Measurements from ENCODE around the gene B4GALT4.
"Not testable (repeated sequence)": the region's sequence is repeated elsewhere in the genome, so short reads cannot be mapped to it uniquely, and the experiment has no call there.

Gene B4GALT4, protein sequence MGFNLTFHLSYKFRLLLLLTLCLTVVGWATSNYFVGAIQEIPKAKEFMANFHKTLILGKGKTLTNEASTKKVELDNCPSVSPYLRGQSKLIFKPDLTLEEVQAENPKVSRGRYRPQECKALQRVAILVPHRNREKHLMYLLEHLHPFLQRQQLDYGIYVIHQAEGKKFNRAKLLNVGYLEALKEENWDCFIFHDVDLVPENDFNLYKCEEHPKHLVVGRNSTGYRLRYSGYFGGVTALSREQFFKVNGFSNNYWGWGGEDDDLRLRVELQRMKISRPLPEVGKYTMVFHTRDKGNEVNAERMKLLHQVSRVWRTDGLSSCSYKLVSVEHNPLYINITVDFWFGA

DNA sequence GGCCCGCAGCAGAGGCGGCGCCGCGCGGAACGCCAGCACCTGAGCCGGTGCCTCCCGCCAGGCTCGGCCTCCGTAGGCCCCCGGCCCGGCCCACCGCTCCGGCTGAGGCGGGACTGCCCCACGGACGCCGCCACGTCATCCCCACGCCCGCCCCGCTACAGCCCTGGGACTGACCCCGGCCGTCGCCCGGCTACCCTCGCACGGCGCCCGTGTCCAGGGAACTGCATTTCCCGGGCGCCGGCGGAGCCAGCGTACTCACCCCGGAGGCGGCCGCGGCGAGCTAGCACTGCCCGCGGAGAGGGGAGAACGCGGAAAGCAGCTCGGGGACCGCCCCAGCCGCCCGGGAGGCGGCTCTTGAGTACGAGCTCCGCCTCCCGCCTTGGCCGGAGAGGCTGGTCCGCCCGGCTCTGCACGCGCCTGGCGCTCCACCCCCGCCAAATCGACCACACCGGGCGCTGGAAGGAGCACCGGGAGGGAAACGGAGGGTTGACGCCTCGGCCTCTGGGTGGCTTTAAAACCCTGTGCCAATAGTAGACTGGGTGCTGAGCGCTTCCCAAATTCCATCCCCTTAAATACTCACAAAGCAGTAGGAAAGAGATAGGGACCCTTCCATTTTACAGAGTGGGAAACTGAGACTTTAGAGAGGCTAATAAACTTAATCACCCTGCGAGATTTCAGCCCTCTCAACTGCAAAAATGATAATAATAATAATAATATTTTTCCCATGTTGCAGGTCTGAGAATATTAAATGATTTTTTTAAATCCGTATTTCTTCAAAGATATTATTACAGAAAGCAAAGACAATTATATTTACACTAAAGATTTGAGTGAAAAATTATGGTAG, at the start of gene B4GALT4:
TSS of gene B4GALT4 (minus strand) at position 288 of the 844 bp plus-strand sequence. CDS start 10,779 bp downstream, outside the sequence.
- peak; percentile 76 for DNase-seq

DNA sequence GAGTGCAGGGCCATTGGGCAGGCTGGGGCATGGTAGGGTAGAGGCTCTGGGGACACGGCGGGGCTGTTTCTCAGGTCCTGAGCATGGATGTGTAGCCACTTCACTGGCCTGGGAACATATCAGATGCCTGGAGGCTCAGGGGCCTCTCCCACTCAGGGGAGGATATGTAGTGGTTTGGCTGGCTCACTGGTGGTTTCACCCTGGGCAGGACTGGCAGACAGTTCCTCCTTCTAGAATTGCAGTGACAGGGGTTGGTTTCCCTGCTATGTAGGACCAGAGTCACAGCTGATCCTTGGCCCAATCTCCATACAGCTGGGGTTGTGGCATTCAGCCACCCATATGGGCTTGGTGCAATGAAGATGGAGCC, 48.7 kb upstream of the B4GALT4 start:
- DNase-seq, result no peak

DNA sequence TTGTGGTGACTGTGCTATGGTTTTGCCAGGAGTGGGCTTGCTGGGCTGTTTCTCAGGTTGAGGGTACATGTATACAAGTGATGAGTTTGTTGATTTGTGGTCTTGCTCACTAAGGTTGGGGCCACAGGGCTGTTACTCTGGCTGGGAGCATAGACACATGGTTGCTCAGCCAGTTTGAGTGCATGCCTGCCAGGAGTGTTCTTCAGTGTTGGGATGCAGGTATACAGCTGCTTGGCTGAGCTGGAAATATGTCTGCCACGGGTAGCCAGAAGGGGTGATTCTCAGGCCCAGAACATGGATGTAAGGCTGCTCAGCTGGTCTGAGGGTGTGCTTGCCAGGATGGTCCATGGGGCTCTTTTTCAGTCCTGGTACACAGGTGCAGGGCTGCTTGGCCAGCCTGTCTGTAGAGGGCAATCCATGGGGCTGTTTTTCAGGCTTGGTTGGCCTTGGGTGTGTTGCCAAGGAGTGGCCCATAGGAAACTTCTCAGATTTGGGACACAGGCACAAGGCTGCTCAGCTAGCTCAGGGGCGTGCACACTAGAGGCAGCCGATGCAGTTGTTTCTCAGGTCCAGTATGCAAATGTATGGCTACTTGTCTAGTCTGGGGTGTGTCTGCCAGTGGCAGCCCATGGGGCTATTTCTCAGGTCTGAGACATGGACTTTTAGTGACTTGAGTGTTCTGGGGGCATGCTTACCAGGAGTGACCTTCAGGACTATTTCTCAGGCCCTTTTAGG, 48.2 kb upstream of the B4GALT4 start:
- DNase-seq, result no peak

DNA sequence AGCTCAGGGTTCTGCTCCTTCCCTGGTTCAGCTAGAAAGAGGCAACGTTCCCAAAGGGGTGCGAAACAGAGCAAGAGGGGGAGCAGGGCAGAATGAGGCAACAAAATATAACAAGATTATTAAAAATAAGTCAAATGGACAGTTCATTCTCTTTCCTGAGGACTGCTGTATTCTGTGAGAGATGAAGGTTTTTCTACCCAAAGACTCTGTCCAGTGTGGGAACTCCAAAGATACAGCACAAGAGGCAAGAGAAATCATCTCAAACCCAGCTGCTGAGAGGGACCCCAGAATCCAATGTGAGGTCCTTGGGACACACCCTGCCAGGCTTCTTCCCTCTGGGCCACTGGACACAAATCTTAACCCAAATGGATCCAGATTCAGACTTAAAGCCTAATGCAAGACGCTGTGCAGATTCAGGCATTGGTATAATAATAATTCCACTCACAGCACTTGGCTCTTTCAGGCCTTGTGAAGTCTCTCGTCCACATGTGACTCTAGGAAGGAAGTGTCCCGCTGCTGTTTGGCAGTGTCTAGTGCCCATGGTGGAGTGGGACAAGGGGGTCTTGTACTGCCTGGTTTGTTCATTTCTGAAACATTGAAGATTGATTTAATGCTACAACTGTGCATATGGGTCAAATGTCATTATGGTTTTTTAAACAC, 39.0 kb upstream of the B4GALT4 start:
- no peak for DNase-seq

DNA sequence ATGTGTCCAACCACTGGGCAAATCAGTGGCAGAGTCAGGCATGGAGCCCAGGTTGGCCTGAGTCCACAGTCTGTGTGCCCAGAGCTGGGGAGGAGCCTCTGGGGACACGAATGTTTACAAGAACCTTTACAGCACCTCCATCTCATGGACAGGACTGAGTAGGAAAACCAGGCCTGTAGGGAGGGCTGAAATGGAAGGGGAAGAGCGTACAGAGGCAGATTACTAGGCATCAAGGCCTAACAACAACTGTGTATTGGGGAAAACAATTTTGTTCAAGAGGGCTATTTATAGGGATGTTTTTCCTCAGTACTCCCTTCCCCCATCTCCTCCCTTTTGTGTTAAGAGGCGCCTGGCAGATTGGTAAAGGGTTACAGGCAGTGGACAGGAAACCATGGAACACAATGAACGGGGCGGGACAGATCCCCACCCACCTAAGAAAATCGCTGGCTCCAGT, 38.5 kb upstream of the B4GALT4 start:
- DNase-seq, result no peak

DNA sequence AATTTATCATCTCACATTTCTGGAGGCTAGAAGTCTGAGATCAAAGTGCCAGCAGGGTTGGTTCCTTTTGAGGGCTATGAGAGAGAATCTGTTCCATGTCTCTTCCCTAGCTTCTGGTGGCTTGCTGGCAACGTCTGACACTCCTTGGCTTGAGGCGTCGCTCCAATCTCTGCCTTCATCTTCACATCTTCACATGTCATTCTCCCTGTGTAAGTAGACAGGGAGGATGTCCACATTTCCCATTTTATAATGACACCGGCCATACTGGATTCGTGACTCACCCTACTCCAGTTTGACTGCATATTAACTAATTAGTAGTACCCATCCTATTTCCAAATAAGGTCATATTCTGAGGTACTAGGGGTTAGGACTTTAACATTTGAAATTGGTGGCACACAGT, 36.0 kb upstream of the B4GALT4 start:
- no peak for DNase-seq

DNA sequence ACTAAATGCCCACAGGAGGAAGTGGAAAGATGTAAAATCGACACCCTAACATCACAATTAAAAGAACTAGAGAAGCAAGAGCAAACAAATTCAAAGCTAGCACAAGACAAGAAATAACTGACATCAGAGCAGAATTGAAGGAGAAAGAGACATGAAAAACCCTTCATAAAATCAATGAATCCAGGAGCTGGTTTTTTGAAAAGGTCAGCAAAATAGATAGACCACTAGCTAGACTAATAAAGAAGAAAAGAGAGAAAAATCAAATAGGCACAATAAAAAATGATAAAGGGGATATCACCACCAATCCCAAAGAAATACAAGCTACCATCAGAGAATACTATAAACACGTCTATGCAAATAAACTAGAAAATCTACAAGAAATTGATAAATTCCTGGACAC, 29.5 kb upstream of the B4GALT4 start:
- DNase-seq, result not testable (repeated sequence)

DNA sequence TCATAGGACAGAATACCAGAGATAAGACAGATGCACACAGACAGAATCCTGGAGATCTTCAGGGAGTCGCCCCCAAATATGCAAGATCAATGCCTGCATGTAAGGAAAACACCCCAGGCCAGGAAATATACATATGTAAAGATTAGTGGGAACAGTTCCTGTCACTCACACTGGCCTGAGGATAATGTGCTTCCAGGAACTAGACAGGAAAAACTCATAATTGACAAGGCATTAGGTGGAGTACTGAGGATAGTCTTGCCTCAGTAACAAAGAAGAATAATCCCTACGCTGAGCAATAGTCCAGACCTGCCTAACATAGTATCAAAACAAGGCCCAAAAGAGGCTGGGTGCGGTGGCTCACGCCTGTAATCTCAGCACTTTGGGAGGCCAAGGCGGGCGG, 20.4 kb upstream of the B4GALT4 start:
- DNase-seq, result no peak

DNA sequence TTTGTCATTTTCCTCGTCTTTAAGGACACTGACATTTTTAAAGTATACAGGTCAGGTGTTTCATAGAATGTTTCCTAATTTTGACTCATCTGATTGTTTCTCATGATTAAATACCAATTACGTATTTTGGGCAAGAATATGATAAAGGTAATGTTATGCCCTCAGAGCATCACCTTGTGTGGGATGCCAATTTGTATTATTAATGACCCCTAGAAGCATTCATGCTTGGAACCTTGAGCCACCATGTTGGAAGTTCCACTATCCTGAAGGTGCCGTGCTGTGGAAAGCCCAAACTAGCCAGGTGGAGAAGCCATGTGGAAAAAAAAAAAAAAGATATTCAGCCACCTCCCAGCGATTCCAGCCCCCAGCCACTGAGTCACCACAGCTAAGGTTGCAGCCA, 19.1 kb upstream of the B4GALT4 start:
- no peak for DNase-seq

DNA sequence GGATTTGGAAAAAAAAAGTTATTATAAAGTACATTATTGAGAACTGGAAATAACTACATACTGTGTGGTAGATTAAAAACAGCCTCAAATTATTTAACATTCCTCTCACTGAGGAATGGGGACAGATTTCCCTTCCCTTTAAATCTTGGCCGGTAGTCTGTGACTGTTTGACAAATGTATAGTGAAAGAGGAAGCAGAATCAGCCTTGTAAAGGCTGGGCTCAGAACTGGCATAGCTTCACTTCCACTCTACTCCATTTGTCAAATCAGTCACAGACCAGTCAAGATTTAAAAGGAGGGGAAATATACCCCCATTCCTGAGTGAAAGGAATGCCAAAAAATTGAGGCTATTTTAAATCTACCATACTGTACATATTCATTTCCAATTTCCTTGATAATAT, 18.2 kb upstream of the B4GALT4 start:
- no peak for DNase-seq

DNA sequence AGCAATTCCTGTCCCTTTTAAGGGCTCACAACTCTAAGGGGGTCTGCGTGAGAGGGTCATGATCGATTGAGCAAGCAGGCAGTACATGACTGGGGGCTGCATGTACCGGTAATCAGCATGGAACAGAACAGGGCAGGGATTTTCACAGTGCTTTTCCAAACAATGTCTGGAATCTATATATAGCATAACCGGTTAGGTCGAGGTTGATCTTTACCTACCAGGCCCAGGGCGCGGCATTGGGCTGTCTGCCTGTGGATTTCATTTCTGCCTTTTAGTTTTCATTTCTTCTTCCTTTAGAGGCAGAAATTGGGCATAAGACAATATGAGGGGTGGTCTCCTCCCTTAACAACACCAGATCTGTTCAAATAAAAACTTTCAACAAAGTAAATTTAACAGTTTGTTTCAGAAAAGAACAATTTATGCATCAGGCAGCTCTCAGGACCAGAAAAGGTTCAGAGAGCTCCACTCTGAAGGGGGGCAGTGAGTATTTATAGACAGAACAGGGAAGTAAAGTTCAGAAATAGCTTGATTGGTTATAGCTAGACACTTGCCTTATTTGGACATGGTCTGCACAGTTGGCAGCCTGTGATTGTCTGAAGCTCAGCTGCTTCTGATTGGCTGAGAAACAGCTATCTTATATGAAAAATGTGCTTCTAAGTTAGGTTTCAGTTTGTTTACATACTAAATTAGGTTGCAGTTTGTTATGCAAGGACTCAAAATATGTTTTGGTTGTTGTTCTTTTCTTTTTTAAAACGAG, 17.2 kb upstream of the B4GALT4 start:
- no peak for DNase-seq

DNA sequence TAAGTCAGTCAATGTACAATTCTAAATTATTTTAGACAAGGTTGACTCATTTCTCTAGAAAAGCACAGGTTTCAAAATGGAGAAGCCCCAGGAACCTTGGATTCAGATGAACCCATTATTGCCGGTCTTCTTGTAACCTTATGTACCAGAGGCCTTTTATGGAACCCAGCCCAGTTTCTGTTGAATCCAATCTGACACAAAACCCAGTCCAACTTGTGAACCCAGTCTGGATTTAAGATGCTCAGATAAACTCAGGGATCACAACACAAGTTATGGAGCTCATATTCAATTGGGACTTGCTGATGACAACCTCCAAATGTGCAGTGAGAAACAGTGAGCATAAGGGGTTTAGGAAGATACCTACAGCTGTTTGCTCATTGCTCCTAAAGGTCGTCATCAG, 16.4 kb upstream of the B4GALT4 start:
- no peak for DNase-seq

DNA sequence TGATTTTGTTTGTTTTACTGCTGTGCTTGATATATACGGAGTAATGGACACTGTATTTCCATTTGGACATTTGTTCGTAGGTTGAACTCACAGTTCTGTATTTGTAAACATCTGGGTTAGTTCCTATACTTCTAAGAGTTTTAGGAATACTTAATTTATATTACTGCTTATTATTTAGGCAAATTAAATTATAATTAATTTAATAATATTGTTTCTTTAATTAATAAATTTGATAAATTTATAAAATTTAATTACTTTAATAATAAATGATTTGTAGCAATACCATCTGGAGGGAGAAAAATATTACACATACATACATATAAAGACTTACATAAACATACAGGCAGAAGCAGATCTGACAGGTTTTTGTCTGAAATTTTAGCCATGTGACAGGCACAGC, 14.5 kb upstream of the B4GALT4 start:
- no peak for DNase-seq

DNA sequence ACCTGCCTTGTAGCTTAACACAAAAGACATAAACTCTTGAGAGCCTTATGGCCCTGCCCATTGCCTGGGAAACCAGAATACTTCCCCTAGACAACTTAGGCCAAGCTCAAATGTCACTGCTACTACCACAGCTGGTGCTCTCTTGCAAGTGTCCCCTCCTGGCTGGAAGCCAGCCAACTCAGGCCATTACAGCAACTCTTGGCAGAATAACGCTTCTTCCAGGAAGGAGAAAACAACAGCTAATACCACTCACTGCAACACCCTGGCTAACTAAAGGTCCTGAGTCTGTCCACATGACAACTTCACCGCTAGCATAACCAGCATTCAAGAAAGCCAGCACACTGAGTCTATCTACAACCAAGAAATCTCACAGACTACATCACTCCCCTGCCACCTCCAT, 5.1 kb upstream of the B4GALT4 start:
- DNase-seq, result no peak

DNA sequence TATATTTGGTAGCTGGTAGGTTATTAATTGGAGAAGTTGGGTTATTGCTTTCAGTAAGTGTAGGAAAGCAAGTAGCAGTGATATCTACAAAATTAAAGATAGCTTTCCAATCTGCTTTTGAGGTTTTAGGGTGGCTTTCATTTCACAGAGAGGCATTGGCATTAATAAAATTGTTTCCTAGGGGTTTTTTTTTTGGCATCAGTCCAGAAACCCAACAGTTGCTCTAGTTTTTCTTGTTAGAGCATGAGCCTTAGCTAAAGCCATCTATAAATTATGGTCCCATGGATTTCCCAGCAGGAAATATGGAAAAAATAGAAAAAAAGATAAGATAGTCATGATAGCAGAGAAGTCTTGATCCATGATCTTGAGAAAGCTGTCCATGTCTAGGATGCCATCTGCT, 3.0 kb upstream of the B4GALT4 start:
- DNase-seq, result no peak

DNA sequence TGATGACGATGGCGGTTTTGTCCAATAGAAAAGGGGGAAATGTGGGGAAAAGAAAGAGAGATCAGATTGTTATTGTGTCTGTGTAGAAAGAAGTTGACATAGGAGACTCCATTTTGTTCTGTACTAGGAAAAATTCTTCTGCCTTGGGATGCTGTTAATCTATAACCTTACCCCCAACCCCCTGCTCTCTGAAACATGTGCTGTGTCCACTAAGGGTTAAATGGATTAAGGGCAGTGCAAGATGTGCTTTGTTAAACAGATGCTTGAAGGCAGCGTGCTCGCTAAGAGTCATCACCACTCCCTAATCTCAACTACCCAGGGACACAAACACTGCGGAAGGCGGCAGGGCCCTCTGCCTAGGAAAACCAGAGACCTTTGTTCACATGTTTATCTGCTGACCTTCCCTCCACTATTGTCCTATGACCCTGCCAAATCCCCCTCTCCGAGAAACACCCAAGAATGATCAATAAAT, 2.4 kb upstream of the B4GALT4 start:
- not testable (repeated sequence) for DNase-seq

DNA sequence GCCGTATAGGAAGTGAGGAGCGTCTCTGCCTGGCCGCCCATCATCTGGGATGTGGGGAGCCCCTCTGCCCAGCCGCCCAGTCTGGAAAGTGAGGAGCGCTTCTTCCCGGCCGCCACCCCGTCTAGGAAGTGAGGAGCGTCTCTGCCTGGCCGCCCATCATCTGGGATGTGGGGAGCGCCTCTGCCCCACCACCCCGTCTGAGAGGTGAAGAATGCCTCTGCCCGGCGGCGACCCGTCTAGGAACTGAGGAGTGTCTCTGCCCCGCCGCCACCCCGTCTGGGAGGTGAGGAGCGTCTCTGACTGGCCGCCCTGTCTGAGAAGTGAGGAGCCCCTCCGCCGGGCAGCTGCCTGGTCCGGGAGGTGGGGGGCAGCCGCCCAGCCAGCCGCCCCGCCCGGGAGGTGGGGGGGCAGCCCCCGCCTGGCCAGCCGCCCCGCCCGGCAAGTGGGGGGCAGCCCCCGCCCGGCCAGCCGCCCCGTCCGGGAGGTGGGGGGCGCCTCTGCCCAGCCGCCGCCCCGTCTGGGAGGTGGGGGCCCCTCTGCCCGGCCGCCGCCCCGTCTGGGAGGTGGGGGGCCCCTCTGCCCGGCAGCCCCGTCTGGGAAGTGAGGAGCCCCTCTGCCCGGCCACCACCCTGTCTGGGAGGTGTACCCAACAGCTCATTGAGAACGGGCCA, 1.8 kb upstream of the B4GALT4 start:
- not testable (repeated sequence) for DNase-seq

DNA sequence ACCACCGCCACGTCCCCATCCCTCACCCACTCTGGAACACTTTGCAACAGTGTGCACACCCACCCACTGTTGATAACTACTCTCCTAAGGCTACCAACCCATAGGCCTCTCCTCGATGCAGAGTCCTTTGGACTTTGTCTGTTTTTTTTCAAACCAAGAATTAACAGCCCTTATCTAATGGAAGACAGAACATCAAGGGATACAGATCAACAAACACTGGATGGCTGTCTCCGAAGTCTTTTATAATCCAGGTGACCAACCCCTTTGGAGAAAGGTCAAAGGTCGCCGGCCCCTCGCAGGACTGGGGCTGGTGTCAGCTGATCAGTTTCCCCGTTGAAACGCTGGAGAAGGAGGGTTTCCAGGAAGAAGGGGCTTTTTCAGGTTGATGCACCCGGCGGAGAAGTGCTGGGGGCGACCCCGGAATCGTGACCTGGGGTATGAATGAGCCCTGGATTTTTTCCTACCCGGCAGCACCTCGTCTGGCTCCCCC, 532 bp downstream of the B4GALT4 start:
- no peak for DNase-seq

DNA sequence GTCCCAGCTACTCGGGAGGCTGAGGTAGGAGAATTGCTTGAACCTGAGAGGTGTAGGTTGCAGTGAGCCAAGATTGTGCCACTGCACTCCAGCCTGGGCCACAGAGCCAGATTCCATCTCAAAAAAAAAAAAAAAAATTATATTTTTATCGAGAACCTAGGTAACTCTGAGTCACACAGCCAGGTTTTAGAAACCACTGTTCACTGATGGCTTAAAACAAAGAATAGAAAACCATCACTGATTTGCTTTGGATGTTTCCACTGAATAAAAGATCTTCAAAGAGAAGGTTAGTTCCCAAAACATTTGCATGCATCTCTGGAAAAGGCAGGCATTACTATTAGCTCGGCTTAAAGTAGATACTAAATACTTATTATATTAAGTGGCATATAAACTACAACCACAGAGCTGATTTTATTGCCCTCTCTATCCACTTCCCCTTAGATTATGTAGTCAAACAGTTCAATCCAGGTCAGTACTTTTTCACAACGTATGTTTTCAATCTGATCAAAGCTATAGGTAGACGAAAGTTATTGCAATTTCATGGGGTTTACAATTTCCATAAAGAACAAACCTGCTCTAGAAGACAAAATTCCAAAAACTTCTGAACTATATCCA, 1.4 kb downstream of the B4GALT4 start:
- DNase-seq, result no peak

DNA sequence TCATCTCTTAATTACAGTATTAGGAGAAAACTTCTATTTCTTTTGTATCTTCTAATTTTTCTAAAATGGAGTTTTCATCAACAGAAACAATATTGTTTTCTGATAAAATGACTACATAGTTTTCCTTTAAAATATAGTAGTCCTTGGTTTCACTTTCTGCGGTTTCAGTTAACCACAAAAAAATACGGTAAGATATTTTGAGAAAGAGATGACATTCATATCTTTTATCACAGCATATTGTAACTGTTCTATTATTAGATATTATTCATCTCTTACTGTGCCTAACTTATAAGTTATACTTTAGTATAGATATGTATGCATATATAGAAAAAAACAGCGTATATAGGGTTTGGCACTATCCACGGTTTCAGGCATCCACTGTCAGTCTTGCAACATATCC, 2.3 kb downstream of the B4GALT4 start:
- DNase-seq, result no peak

DNA sequence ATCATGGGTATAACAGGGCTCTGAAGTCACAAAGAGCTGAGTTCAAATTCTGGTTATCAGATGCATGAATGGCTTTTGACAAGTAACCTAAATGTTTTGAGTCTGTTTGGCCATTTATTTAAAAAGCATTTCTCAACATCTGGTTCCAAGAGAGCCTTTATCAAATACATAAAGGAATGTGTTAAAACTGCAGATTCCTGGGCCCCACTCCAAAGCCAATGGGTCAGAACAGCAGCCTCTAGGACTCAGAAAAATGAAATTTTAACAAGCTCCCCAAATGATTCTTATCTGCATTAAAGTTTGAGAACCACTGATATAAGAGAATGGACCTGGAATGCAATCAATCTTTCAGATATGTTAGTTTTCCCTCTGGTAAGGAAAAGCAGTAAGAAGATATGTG, 3.4 kb downstream of the B4GALT4 start:
- DNase-seq, result no peak

All from CD4-positive, alpha-beta T cell treated with Interferon gamma for 1 hour (primary cell).